NAMALWA (cell line): ENCODE data around the gene PCYT2.

Source experiments
- DNase-seq: peaks from one replicate; pipeline ENCODE4 v3.0.0-alpha.2; 2015; ENCODE audit warnings: low spot score

PCYT2 gene

DNA sequence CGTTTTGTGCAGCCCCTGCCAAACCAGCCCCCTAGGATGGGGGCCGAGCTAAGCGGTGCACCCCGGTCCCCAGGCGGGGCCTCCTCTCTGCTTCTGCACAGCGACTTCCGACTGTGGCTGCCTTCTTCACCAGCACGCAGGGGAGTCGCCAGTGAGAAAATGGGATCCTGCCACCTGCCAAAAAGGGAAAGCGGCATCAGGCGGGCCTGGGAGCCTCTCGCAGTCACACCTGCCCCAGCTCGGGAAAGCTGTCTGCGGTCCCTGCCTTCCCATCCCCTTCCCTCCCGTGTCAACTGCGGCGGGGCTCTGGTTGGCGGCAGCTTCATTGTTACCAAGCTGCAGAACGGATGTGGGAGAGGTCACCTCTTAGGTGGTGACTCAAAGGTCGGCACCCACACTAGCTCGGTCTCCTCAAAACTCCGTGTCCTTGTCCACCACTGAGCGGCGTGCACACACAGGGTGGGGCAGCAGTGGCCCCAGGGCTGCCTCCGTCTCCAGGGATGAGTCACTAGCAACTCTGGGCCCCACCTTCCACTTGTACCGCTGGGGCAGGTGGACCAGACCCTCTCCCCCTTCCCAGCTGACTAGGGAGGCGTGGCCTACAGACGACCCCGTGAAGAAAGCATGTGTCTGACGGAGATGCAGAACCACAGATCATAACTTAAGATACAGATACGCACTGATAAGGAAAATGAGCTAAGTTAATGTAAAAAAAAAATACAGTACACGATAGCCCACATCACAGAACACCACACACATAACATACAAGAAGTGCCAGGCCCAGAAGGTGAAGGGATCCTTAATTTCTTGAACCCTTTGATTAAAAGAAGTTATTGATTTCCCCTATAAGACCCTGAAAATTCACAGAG lies 1.5 kb upstream of the PCYT2 start:
- DNase-seq = no peak

DNA sequence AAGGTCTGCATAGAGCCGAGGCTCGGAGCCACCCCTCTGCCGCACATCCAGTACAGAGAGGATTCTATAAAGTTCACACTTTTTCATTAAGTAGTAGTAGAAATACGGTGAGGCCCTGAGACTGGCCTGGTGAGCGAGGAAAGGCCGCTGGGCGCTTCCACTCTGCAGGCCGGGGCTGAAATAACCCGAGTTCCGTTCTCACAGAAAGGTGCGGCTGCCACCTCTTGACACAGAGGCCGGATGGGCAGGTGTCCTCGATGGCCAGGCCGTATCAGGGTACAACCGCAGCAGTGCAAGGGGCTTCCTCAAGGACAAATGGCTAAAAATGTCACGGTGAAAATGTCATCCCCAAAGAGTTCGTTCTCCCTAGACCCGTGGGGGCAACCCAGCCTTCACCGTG lies 770 bp upstream of the PCYT2 start:
- DNase-seq = no peak

DNA sequence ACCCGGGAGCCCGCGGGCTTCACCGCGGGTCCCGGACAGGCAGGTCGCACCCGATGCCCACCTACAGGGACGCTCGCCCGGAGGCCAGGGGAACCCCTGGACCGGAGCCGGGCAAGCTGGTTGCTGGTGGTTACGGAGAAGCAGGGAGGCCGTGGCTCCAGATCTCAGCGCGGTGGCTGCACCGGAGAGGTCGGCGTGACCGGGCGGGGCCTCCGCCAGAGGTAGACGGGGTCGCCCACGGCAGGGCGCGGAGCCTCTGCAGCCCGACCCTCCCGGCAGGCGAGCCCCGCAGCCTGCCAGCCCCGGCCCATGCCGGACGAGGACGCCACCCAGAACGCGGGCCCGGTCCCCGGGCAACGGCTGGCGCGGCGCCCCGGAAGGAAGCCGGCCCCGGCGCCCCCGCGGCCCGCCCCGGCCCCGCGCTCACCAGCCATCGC lies 341 bp downstream of the PCYT2 start:
- DNase-seq = no peak

- no peak for DNase-seq
Observed at GRCh38 chr17:81909966-81910839, 996 bp downstream of the PCYT2 start.

DNA sequence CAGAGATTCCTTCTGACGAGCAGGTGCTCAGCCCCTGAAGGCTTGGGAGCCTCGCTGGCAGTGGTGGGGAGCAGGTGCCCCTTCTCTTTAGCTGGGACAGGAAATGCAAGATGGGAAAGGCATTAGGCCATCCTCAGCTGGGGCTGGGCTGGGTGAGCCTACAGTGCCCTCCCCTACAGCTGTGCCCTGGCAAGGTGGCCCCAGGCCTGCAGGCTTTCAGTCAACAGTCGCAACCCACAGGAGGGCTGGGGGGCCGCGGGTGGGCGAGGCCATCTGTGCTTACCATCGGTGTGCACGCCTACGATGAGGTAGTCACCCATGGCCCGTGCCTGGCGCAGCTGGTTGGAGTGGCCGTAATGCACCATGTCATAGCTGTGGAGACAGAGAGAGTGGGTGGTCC lies 2.0 kb downstream of the PCYT2 start:
- no peak for DNase-seq

GRCh38 chr17:81908793-81909192 lies 2.4 kb downstream of the PCYT2 start:
- no peak for DNase-seq

DNA sequence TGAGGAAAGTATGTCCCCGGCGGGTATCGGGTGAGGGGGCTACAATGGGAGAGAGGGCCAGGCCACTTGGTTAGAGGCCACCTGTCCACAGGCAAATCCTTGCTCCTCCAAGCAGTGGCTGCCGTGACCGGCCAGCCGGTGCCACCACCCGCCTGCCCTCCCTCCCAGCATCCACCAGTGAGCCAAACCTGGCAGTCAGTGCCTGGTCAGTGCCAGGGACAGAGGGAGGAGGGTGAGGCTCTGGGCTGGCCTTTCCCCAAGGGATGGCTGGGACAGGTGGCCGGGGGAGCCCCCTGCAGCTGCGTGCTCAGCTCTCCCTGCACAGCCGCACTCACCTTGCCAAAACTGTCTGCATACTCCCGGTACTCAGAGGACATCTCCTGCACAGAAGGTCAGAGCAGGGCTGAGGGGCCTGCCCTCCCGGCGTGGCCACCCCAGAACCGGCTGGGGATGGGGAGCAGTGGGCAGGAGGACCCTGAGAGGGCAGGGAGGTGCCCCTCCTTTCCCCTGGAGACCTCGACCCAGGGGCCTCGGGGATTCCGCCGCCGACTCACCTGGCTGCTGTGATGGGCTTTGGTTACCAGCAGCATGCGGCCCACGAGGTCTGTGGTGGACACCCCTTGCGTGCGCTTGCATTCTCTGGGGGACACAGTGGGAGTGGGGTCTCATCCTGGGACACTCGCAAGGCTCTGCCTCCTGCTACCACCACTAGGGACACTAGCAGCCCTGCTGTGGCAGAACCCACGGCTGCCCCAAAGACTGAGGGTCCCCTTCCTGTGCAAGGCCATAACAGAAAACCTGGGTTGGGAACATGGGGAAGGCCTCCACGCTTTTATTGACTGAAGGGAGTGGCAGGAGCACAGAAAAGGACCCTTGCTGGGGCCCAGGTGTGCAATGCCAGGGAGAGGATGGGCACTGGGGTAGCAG lies 3.7 kb downstream of the PCYT2 start:
- DNase-seq = no peak

GRCh38 chr17:81906476-81907218 lies 4.6 kb downstream of the PCYT2 start:
- peak; percentile 59 for DNase-seq

DNA sequence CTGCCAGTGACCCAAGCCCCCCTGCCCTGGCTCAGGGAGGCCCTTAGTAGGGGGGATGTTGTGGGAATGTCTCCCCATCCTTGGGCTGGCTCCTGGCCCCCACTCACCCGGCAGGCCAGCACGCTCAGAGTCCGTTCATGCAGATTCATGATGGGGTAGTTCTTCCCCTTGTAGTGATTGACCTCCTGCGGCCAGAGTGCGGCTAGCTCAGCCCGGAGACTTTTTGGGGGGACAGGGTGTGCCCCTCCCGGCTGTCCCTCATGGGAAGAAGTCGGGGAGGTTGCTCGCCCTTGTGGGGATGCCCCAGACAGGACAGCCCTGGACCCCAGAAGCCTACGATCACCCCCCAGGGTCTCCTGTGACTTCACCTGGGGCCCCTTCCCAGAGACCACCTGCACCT lies 5.2 kb downstream of the PCYT2 start:
- DNase-seq = no peak

DNA sequence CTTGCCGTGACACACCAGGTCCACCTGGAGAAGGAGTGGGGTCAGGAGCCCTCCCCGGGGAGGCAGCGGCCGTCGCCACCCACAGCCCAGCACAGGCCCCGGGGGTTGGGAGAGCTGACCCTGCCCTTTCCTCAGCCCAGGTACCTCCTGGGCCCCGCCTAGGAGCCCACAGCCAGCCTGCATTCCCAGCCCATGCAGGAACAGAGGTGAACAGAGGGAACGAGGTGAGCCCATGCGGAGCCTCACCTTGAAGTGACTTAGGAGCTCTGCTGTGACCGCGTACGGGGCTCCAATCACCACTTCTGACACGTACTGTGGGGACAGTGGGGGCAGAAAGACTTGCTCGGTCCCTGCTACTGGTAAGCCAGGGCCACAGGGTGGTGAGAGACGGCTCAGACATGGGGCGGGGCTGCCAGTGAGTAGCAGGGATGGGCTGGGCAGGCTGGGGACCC lies 5.7 kb downstream of the PCYT2 start:
- no peak for DNase-seq

GRCh38 chr17:81904600-81905423 lies 6.4 kb downstream of the PCYT2 start:
- DNase-seq = no peak

DNA sequence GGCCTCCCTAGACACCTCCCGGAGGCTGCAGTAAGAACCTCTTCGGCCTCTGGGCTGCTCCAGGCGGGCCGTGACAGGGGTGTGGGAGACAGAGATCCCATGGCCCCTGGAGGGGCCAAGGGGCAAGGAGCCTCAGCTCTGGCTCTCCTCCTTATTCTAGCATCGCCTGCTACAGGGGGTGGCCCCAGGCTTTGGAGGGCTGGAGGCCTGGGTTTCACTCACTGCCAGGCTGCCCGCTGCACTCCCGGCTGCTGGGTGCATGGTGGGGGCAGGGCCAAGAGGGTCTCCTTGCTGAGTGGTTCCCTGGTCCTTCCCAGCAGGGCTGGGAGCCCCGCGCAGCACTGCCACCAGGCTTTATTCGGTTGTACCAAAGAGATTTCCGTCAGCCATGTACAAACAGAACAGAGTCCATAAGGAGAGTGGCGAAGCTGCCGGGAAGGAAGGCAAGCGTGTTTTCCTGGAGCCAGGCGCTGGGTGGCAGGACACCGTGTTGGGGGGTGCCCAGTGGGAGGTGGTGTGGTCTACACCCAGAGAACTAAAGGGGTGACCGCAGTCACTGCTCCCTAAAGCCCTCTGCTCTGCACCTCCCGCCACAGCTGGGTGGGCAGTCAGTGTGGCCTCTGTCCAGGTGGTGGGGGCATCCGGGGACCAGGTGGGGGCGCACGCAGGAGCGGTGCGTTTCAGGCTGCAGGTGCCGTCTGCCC lies 7.2 kb downstream of the PCYT2 start:
- DNase-seq = no peak

GRCh38 chr17:81903415-81903831 lies 7.8 kb downstream of the PCYT2 start:
- no peak for DNase-seq

DNA sequence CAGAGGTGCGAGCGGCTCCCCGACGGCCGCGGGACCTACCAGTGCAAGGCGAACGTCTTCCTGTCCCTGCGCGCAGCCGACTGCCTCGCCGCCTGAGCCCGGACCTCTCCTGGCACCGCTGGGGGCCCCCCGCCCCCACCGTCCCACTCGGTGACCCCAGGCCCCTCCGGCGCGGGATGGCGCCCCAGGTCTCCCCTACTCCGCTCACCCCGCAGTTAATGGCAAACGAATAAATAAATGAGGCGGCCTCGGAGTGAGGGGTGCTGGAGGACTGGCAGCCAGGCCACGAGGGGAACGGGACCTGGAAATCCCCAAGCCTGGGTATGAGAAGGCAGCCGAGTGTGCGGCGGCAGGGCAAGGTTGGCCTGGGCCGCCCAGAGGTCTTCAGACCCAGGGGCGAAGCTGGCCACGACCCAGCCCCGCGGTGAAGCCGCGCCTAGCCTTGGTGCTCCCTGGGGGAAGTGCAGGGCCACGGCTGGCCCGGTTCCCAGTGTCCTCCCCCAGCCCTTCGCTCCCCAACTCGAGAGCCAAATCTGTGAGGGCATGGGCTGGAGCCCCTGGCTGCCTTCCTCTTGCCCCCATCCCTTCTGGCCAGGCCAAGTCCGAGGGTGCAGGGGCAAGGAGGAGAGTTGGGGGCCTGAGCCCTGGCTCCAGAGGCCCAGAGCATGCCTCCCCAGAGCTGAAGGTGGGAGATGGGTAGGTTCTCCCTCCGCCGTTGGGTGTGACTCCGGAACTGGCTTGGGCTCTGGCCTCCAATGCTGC lies 8.4 kb downstream of the PCYT2 start:
- no peak for DNase-seq

GRCh38 chr17:81902023-81902652 lies 9.1 kb downstream of the PCYT2 start, which contains the start of gene NPB:
NPB (plus strand) TSS chr17:81902238; CDS start chr17:81902278, 40 bp downstream.
- DNase-seq = no peak

DNA sequence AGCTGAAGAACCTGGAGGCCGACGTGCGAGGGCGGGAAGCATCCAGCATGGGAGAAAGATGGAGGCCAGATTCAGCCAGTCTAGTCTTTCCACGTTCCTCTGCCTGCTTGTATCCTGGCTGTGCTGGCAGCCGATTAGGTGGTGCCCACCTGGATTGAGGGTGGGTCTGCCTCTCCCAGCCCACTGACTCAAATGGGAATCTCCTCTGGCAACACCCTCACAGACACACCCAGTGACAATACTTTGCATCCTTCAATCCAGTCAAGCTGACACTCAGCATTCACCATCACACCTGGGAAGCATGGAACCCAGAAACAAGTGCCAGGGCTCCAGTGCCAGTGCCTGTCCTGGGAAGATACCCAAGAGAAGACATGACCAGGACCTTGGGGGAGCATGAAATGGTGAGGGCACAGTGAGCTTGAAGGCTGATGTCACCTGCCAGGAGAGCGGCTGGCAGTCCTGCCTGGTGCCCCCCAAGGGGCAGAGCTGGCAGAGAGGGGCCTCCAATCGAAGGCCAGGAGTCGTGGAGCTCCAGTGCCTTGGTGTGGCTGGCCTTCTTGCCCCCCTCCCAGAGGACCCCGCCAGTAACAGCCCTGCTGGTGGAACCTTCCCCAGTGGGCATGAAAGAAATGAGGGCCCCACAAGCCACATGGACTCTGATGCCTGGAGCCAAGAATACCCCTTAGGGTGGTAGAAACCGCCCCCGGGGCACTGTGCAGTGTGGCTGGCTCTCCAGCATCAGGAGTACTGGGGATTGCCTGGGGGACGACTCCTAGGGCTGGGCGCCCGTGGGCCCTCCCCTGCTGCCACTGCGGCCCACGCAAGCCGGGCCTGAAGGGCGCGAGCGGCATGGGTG lies 9.8 kb downstream of the PCYT2 start:
- no peak for DNase-seq

DNA sequence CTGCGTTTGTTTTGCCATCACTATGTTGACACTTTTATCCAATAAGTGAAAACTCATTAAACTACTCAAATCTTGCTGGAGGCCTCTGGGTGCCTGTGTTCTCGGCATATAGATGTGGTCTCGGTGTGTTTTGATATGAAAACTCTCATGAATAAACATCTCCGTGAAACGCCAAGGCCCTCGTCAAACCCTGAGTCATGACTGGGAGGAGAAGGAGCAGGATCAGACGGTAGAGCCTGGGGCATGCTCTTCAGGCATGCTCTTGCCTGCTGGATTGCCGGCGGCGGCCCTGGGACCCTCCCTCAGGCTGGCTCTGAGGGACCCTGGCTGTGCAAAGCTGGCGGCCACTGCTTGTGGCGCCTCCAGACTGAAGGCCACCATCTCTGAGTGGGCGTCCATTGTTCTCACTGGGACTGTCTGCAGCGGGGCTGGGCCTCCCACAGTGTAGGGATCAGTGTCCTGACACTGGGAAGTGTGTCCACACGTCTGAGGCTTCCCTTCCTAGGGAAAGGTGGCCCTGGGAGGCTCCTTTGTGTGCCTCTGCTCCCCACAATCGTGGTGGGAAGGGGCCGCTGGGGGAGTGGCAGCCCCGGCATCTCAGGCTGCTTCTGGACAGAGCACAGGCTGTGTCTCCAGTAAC lies 10.9 kb downstream of the PCYT2 start:
- no peak for DNase-seq
